WTC11 (cell line): ENCODE data around the gene ZNF423. TPM values are rescaled to one million over a fixed set of nuclear protein-coding genes. Genes with fewer than 3 reads are reported as not detected.
A peak's percentile ranks its signal among the peaks of the same experiment; 100 is the strongest.

Experiments used
- ATAC-seq: fragments of 200-7000 bp; cut with Tn5 transposase; 2 replicates; pipeline ENCODE4 v1.10.0; 2021; ENCODE audit warnings: mild to moderate bottlenecking, moderate library complexity
- CTCF ChIA-PET: fragments of 300-600 bp; sonication (Branson Sonifier 250); formaldehyde crosslinking; loops from one replicate; lab custom pipeline; 2021; ENCODE audit warnings: antibody characterized with exemption; lab: Charles Lee
- POLR2A ChIA-PET: fragments of 350-600 bp; sonication (Branson Sonifier 250); formaldehyde crosslinking; loops from one replicate; lab custom pipeline; 2021; ENCODE audit warnings: antibody characterized with exemption; lab: Charles Lee
- DNase-seq: peaks from one replicate; pipeline ENCODE4 v3.0.0; 2021; ENCODE audit warnings: low spot score
- H3K27ac Mint-ChIP-seq: 2 replicates; pipeline ENCODE4 v1.8.0; 2021; ENCODE audit warnings: mixed read lengths
- H3K27me3 Mint-ChIP-seq: 2 replicates; pipeline ENCODE4 v1.8.0; 2021; ENCODE audit warnings: low read depth, mild to moderate bottlenecking, moderate library complexity, mixed read lengths
- H3K36me3 Mint-ChIP-seq: 2 replicates; pipeline ENCODE4 v1.8.0; 2021; ENCODE audit warnings: mixed read lengths
- H3K4me1 Mint-ChIP-seq: 2 replicates; pipeline ENCODE4 v1.8.0; 2022; ENCODE audit warnings: mixed read lengths
- H3K4me3 Mint-ChIP-seq: 2 replicates; pipeline ENCODE4 v1.8.0; 2021; ENCODE audit warnings: mild to moderate bottlenecking, moderate library complexity, mixed read lengths
- H3K9me3 Mint-ChIP-seq: 2 replicates; pipeline ENCODE4 v1.8.0; 2021; ENCODE audit warnings: mixed read lengths
- AFF4 ChIP-seq: sonication (generic); formaldehyde crosslinking; IDR thresholded peaks from 2 replicates; pipeline ENCODE4 v1.8.1; 2023; ENCODE audit warnings: mild to moderate bottlenecking, missing genetic modification reagents, borderline replicate concordance
- CREB1 ChIP-seq: sonication (generic); formaldehyde crosslinking; IDR thresholded peaks from 2 replicates; pipeline ENCODE4 v1.8.0; 2023; ENCODE audit warnings: mild to moderate bottlenecking, missing genetic modification reagents
- E2F5 ChIP-seq: sonication (generic); formaldehyde crosslinking; IDR thresholded peaks from 2 replicates; pipeline ENCODE4 v1.8.1; 2022; ENCODE audit warnings: mild to moderate bottlenecking, moderate library complexity, missing genetic modification reagents
- ETV6 ChIP-seq: sonication (generic); formaldehyde crosslinking; IDR thresholded peaks from 2 replicates; pipeline ENCODE4 v1.8.1; 2022; ENCODE audit warnings: mild to moderate bottlenecking, missing genetic modification reagents
- FOXP1 ChIP-seq: sonication (generic); formaldehyde crosslinking; IDR thresholded peaks from 2 replicates; pipeline ENCODE4 v1.8.0; 2022; ENCODE audit warnings: missing genetic modification reagents, mild to moderate bottlenecking, moderate library complexity, borderline replicate concordance
- MAX ChIP-seq: sonication (generic); formaldehyde crosslinking; IDR thresholded peaks from 2 replicates; pipeline ENCODE4 v1.8.0; 2022; ENCODE audit warnings: mild to moderate bottlenecking, missing genetic modification reagents
- MXD4 ChIP-seq: fragments of 250-450 bp; sonication (Bioruptor Pico); IDR thresholded peaks from 2 replicates; pipeline ENCODE4 v1.8.0; 2021; ENCODE audit warnings: mild to moderate bottlenecking, moderate library complexity, borderline replicate concordance
- NR1H2 ChIP-seq: sonication (generic); formaldehyde crosslinking; IDR thresholded peaks from 2 replicates; pipeline ENCODE4 v1.9.0; 2021; ENCODE audit warnings: mild to moderate bottlenecking, moderate library complexity, missing genetic modification reagents
- OVOL2 ChIP-seq: fragments of 250-450 bp; sonication (Bioruptor Pico); IDR thresholded peaks from 2 replicates; pipeline ENCODE4 v1.9.0; 2021; ENCODE audit warnings: mild to moderate bottlenecking, borderline replicate concordance
- PRRX2 ChIP-seq: fragments of 250-450 bp; sonication (Bioruptor Pico); IDR thresholded peaks from 2 replicates; pipeline ENCODE4 v1.8.0; 2021; ENCODE audit warnings: mild to moderate bottlenecking
- STAT6 ChIP-seq: sonication (generic); formaldehyde crosslinking; conservative IDR thresholded peaks from 2 replicates; pipeline ENCODE4 v1.8.1; 2023; ENCODE audit warnings: mild to moderate bottlenecking, low read depth, missing genetic modification reagents, moderate library complexity
- TCF7 ChIP-seq: sonication (generic); formaldehyde crosslinking; IDR thresholded peaks from 2 replicates; pipeline ENCODE4 v1.8.0; 2022; ENCODE audit warnings: mild to moderate bottlenecking, low read depth, missing genetic modification reagents, moderate library complexity
- TEAD1 ChIP-seq: sonication (generic); formaldehyde crosslinking; IDR thresholded peaks from 2 replicates; pipeline ENCODE4 v1.8.0; 2022; ENCODE audit warnings: mild to moderate bottlenecking, missing genetic modification reagents
- TEAD4 ChIP-seq: sonication (generic); formaldehyde crosslinking; IDR thresholded peaks from 2 replicates; pipeline ENCODE4 v1.8.0; 2022; ENCODE audit warnings: mild to moderate bottlenecking, missing genetic modification reagents
- USF2 ChIP-seq: sonication (generic); formaldehyde crosslinking; IDR thresholded peaks from 2 replicates; pipeline ENCODE4 v1.8.1; 2023; ENCODE audit warnings: mild to moderate bottlenecking, missing genetic modification reagents, moderate library complexity
- ZBTB43 ChIP-seq: sonication (generic); formaldehyde crosslinking; IDR thresholded peaks from 2 replicates; pipeline ENCODE4 v1.8.1; 2023; ENCODE audit warnings: mild to moderate bottlenecking, missing genetic modification reagents
- ZMAT4 ChIP-seq: fragments of 250-450 bp; sonication (Bioruptor Pico); IDR thresholded peaks from 2 replicates; pipeline ENCODE4 v1.9.0; 2021; ENCODE audit warnings: mild to moderate bottlenecking
- ZNF138 ChIP-seq: sonication (generic); formaldehyde crosslinking; conservative IDR thresholded peaks from 2 replicates; pipeline ENCODE4 v1.8.1; 2022; ENCODE audit warnings: mild to moderate bottlenecking, moderate library complexity, missing genetic modification reagents
- ZNF219 ChIP-seq: sonication (generic); formaldehyde crosslinking; IDR thresholded peaks from 2 replicates; pipeline ENCODE4 v1.8.0; 2023; ENCODE audit warnings: missing genetic modification reagents, mild to moderate bottlenecking, borderline replicate concordance
- ZNF425 ChIP-seq: fragments of 250-450 bp; sonication (Bioruptor Pico); conservative IDR thresholded peaks from 2 replicates; pipeline ENCODE4 v1.9.0; 2021; ENCODE audit warnings: mild to moderate bottlenecking
- total RNA-seq: library from RNA; stranded (reverse); gene quantifications from 3 replicates; pipeline ENCODE4 v1.2.3, GENCODE V29; 2021

ZNF423 gene
- total RNA-seq, 1 experiment from 2014 or later, result 38.8 TPM

GRCh38 chr16:49859125-49859811 is 3.4 kb upstream of the ZNF423 start:
- ChIA-PET CTCF (interaction anchor here (0.8 to 12.1 kb wide), 13 partner anchors 7 to 451 kb away, joined by 3 to 199 read pairs (median 12); no protein-coding TSS in a partner anchor), POLR2A (interaction anchor here (0.7 kb wide), 1 partner anchor 165 kb away, joined by 4 read pairs; no protein-coding TSS in a partner anchor)
- DNase-seq (peak; percentile 38), ATAC-seq (no peak)
- Mint-ChIP-seq H3K4me1 (peaks cover 8% of the 10 kb centered on the region), H3K27ac (no peak overlapping the region), H3K36me3 (no peaks in the 10 kb centered on the region), H3K27me3 (peaks cover 31% of the 10 kb centered on the region), H3K9me3 (no peaks in the 10 kb centered on the region), H3K4me3 (peak overlapping the region; percentile 70)
- TF ChIP-seq OVOL2 (CRISPR knock-in tag) (no peak), USF2 (CRISPR knock-in tag) (no peak), MAX (CRISPR knock-in tag) (no peak), FOXP1 (CRISPR knock-in tag) (no peak), ZMAT4 (no peak), AFF4 (CRISPR knock-in tag) (no peak), TEAD1 (no peak), CREB1 (CRISPR knock-in tag) (no peak), NR1H2 (CRISPR knock-in tag) (no peak), E2F5 (CRISPR knock-in tag) (no peak), TCF7 (no peak), ZNF219 (no peak), MXD4 (no peak), ZNF138 (no peak), TEAD4 (CRISPR knock-in tag) (no peak), ETV6 (CRISPR knock-in tag) (no peak), STAT6 (CRISPR knock-in tag) (no peak), PRRX2 (no peak), ZNF425 (CRISPR knock-in tag) (no peak), ZBTB43 (CRISPR knock-in tag) (no peak)
